Gastrocnemius medialis (tissue), 4 donors: ENCODE measurements around the gene FAM81A. TPM values are rescaled to one million over a fixed set of nuclear protein-coding genes. Genes with fewer than 3 reads are reported as not detected.

Experiments used
- ATAC-seq, 2 donors: fragments of 150-250 bp; one replicate each; pipeline ENCODE4 v1.9.1; 2016
- DNase-seq, 2 donors: peaks; one replicate each; pipeline ENCODE4 v3.0.0-alpha.2; 2019
- H3K27ac ChIP-seq, 4 donors: fragments of 200-600 bp; sonication (generic); 1 replicate in 1 of 4; 2 replicates in 3 of 4; pipeline ENCODE4 v1.5.1; 2016 to 2018; ENCODE audit warnings: mild to moderate bottlenecking in 2 of 4, moderate library complexity in 1 of 4
- H3K27me3 ChIP-seq, 3 donors: fragments of 200-600 bp; sonication (generic) in 2 of 3; 1 replicate in 1 of 3; 2 replicates in 2 of 3; pipeline versions ENCODE4 v1.5.1 to v1.6.0; 2016 to 2019; ENCODE audit warnings: mild to moderate bottlenecking in 1 of 3, moderate library complexity in 1 of 3
- H3K36me3 ChIP-seq, 2 donors: fragments of 200-600 bp; sonication (generic) in 1 of 2; one replicate each; pipeline ENCODE4 v1.5.1; 2017 to 2018
- H3K4me1 ChIP-seq, 2 donors: fragments of 200-600 bp; sonication (generic) in 1 of 2; one replicate each; pipeline ENCODE4 v1.5.1; 2016 to 2017; ENCODE audit warnings: mild to moderate bottlenecking in 2 of 2
- H3K4me3 ChIP-seq, 4 donors: fragments of 200-600 bp; sonication (generic) in 3 of 4; 1 replicate in 1 of 4; 2 replicates in 3 of 4; pipeline ENCODE4 v1.5.1; 2016 to 2019; ENCODE audit warnings: mild to moderate bottlenecking in 2 of 4
- H3K9me3 ChIP-seq, 3 donors: fragments of 200-600 bp; sonication (generic) in 2 of 3; 1 replicate in 1 of 3; 2 replicates in 2 of 3; pipeline ENCODE4 v1.5.1; 2016 to 2019
- POLR2A ChIP-seq, 2 donors: fragments of 450-650 bp; IDR thresholded peaks; one replicate each; pipeline ENCODE4 v1.6.1; 2017; ENCODE audit warnings: antibody characterized with exemption in 2 of 2, mild to moderate bottlenecking in 2 of 2, moderate library complexity in 2 of 2
- in situ Hi-C, 4 donors: fragments of 200-750 bp; cut with MboI; loops; one replicate each; pipeline versions ENCODE4 v1.15.0 to v1.8.0; 2017; ENCODE audit warnings: low sequenced_read_pairs in 4 of 4
- intact Hi-C: fragments of 100-400 bp; cut with DNase I; formaldehyde crosslinking; loops from one replicate; pipeline ENCODE4 v1.15.1; 2023; ENCODE audit warnings: low total_unique reads
- total RNA-seq, 4 donors: library from RNA; depleted of rRNA; stranded (reverse); fragments of >200 nt; gene quantifications; one replicate each; pipeline versions ENCODE4 v1.1.0 to v1.2.3, GENCODE V29; 2016
- TF ChIP-seq, protein P1 (sequence below), 5 experiments: fragments of 450-650 bp in 3 of 5; fragments of 200-600 bp in 2 of 5; sonication (generic) in 2 of 5; IDR thresholded peaks in 4 of 5; conservative IDR thresholded peaks in 1 of 5; 1 replicate in 4 of 5; 2 replicates in 1 of 5; pipeline ENCODE4 v1.5.1; 2016 to 2019; ENCODE audit warnings: antibody characterized with exemption in 5 of 5, mild to moderate bottlenecking in 3 of 5, moderate library complexity in 3 of 5

Gene FAM81A
- total RNA-seq, 4 donors from 2014 or later: 0.07 to 0.10 TPM; not detected in 2

DNA sequence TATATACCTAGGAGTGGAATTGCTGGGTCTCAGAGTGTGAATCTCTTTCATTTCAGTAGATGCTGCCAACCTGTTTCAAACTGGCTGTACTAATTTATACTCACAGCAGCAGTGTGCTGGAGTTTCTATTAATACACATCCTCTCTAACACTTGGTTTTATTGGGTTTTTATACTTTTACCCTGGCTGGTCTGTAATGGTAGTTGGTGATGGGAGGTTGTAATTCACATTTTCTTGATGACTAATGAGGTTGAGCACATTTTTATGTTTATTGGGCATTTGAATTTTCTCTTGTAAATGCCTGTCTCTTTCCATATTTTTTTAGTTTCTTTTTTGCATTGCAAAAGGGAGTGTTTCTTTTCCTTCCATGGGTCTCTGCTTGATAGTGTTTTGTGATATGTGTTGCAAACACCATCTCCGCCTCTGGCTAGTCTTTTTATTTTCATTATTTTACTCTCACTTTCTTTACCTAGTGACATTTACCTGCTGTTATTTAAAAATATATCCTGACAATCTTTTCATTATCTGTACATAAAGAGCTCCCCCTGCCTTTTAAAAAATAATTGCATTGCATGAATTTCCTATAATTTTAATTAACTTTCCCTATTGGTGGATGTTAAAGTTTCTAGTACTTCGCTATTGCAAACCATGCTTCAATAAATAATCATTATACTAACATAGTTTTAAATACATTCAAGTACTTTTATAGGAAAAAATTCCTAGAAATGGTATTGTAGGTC lies 124.6 kb downstream of the FAM81A start:
- no peak overlapping the region for H3K4me3 ChIP-seq
- no peaks in the 10 kb centered on the region for H3K27me3 ChIP-seq
- no peaks in the 10 kb centered on the region for H3K36me3 ChIP-seq
- peaks cover 0 to 13% (median 0%) of the 10 kb centered on the region in 3 donors for H3K9me3 ChIP-seq
- no peak for DNase-seq
- no peak for TF ChIP-seq POLR2A (IDR thresholded peaks at IDR 0.05)
- TF ChIP-seq, protein P1, sequence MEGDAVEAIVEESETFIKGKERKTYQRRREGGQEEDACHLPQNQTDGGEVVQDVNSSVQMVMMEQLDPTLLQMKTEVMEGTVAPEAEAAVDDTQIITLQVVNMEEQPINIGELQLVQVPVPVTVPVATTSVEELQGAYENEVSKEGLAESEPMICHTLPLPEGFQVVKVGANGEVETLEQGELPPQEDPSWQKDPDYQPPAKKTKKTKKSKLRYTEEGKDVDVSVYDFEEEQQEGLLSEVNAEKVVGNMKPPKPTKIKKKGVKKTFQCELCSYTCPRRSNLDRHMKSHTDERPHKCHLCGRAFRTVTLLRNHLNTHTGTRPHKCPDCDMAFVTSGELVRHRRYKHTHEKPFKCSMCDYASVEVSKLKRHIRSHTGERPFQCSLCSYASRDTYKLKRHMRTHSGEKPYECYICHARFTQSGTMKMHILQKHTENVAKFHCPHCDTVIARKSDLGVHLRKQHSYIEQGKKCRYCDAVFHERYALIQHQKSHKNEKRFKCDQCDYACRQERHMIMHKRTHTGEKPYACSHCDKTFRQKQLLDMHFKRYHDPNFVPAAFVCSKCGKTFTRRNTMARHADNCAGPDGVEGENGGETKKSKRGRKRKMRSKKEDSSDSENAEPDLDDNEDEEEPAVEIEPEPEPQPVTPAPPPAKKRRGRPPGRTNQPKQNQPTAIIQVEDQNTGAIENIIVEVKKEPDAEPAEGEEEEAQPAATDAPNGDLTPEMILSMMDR (IDR thresholded peaks at IDR 0.05 in 4 of 5, conservative IDR thresholded peaks at IDR 0.05 in 1 of 5): no peak
- intact Hi-C loops (no loop called here), in situ Hi-C loops (no loop called here)
- no peaks in the 10 kb centered on the region for H3K4me1 ChIP-seq
- no peak for ATAC-seq
- no peak overlapping the region for H3K27ac ChIP-seq

DNA sequence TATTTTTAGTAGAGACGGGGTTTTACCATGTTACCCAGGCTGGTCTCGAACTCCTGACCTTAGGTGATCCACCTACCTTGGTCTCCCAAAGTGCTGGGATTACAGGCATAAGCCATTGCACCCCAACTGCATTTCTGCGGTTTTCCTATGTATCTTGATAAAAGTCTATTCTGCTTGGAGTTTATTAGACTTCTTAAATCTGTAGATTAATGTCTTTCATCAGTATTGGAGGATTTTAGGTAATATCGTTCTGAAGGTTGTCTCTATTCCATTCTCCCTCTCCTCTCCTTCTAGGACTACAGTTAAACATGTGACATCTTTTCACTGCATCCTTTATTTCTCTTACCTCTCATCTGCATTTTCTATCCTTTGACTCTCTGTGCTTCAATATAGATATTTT lies 127.3 kb downstream of the FAM81A start:
- Histone ChIP-seq H3K9me3 (peaks cover 0 to 13% (median 0%) of the 10 kb centered on the region in 3 donors), H3K36me3 (no peaks in the 10 kb centered on the region), H3K27me3 (no peaks in the 10 kb centered on the region), H3K27ac (no peak overlapping the region), H3K4me3 (no peak overlapping the region), H3K4me1 (no peaks in the 10 kb centered on the region)
- no peak for DNase-seq
- intact Hi-C loops (no loop called here), in situ Hi-C loops (no loop called here)
- ATAC-seq: no peak
- no peak for TF ChIP-seq POLR2A (IDR thresholded peaks at IDR 0.05)
- TF ChIP-seq, protein P1 (IDR thresholded peaks at IDR 0.05 in 4 of 5, conservative IDR thresholded peaks at IDR 0.05 in 1 of 5): no peak

DNA sequence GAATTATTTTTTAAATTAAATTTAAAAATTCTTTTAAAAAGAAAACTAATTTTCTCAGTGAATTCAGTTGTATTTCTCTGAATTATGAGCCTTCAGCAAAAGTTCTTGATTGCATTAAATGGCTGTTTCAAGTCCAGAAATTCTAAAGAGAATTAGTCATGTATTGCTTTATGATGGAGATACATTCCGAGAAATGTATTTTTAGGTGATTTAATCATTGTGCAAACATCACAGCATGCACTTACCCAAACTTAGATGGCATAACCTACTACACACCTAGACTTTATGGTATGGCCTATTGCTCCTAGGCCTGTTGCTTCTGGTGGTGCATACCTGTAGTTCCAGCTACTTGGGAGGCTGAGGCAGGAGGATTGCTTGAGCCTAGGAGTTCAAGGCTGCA lies 129.3 kb downstream of the FAM81A start:
- Histone ChIP-seq H3K27me3 (no peaks in the 10 kb centered on the region), H3K4me1 (no peaks in the 10 kb centered on the region), H3K27ac (no peak overlapping the region), H3K36me3 (no peaks in the 10 kb centered on the region), H3K9me3 (peaks cover 0 to 13% (median 0%) of the 10 kb centered on the region in 3 donors), H3K4me3 (no peak overlapping the region)
- in situ Hi-C loops: no loop called here
- no peak for ATAC-seq
- TF ChIP-seq, protein P1 (IDR thresholded peaks at IDR 0.05 in 4 of 5, conservative IDR thresholded peaks at IDR 0.05 in 1 of 5): no peak
- no peak for TF ChIP-seq POLR2A (IDR thresholded peaks at IDR 0.05)
- intact Hi-C loops: no loop called here
- DNase-seq: no peak

DNA sequence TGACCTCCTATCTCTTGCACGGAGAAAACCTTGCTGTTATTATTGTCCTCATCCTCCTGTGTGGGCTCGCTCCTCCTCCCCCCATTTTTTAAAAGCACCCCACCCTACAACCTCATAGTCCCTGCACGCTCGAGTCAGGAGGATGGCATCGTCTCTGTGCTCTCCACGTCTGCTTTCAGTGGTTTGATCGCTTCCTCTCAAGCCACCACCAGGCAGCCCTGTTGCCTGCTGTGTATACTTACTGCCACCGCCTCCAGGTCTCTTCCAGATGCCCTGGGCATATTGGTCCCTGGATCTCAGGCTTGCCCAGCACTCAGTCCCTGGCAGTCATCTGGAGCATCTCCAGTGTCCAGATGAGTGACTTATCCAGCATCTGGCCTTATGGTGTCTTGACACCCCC lies 131.5 kb downstream of the FAM81A start:
- Histone ChIP-seq H3K27me3 (no peaks in the 10 kb centered on the region), H3K4me1 (no peaks in the 10 kb centered on the region), H3K4me3 (no peak overlapping the region), H3K36me3 (no peaks in the 10 kb centered on the region), H3K27ac (no peak overlapping the region), H3K9me3 (peaks cover 0 to 13% (median 0%) of the 10 kb centered on the region in 3 donors)
- no peak for DNase-seq
- TF ChIP-seq, protein P1 (IDR thresholded peaks at IDR 0.05 in 4 of 5, conservative IDR thresholded peaks at IDR 0.05 in 1 of 5): no peak
- TF ChIP-seq POLR2A (IDR thresholded peaks at IDR 0.05): no peak
- intact Hi-C loops: no loop called here
- in situ Hi-C loops: no loop called here
- ATAC-seq: no peak
